Measurements from ENCODE around the gene MRC2. TPM values are rescaled to one million over a fixed set of nuclear protein-coding genes. Genes with fewer than 3 reads are reported as not detected.

Gene MRC2
- polyA plus RNA-seq, 1 of the 3 experiments (the other 2 are of a cell fraction) = 213 TPM

DNA sequence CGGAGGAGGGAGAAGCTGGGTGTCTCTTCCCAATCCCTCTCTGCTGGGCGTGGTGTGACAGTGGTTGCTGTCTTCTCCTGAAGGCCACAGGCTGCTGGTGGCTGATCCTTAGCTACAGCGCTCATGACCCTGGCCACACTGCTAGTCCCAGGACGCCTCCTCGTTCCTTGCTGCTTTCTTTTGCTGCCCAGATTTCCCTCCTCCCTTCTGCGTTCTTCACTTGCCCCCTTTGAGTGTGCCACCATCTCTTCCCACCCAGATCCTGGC lies 90.1 kb downstream of the MRC2 start:
- DNase-seq = no peak
- 97% methylated on average over 6 of the region's 6 CpGs for WGBS (ENCODE audit: low lambda C conversion rate)
- Histone ChIP-seq H3K36me3 (replicated peaks in 1 of 2; ENCODE audit: control insufficient read depth in 1 of 2, insufficient read depth in 2 of 2, low read length in 1 of 2) (peaks cover 0 to 7% of the 10 kb centered on the region in 2 experiments), H3K9ac (no peak overlapping the region), H3K27me3 (ENCODE audit: insufficient read depth) (no peaks in the 10 kb centered on the region), H3K4me1 (ENCODE audit: control insufficient read depth in 1 of 2, insufficient read depth in 2 of 2, low read depth in 1 of 2, low read length in 1 of 2) (peaks cover 4 to 11% of the 10 kb centered on the region in 2 experiments; a peak in 3 of 4 replicates), H3K4me2 (no peak overlapping the region), H3K27ac (ENCODE audit: low read depth in 2 of 2, low read length in 1 of 2) (no peak overlapping the region), H3F3A (replicated peaks; ENCODE audit: insufficient read depth) (peaks cover 6% of the 10 kb centered on the region), H3K4me3 (ENCODE audit: low read depth in 2 of 2, low read length in 1 of 2) (no peak overlapping the region), H3K79me2 (ENCODE audit: insufficient read depth) (no peaks in the 10 kb centered on the region), H4K20me1 (ENCODE audit: insufficient read depth) (no peaks in the 10 kb centered on the region), H3K9me2 (no peaks in the 10 kb centered on the region), H3K9me3 (0 out of 2 replicates have a peak, but pooled peaks cover 5% of the 10 kb centered on the region), H2AFZ (ENCODE audit: low read depth) (no peak overlapping the region)
- CTCF ChIA-PET = interaction anchor here (5.4 kb wide), 1 partner anchor 12 kb away, joined by 24 read pairs; no protein-coding TSS in a partner anchor
- POLR2A ChIA-PET = no interaction called here
- TF ChIP-seq NFIC (IDR thresholded peaks at IDR 0.05; ENCODE audit: borderline replicate concordance) (no peak), TAF1 (IDR thresholded peaks at IDR 0.05; ENCODE audit: borderline replicate concordance, low read depth, low read length) (no peak), SMC3 (IDR thresholded peaks at IDR 0.05; ENCODE audit: low read depth, low read length) (no peak), POLR2AphosphoS5 (IDR thresholded peaks at IDR 0.05; ENCODE audit: low read depth, low read length) (no peak), ELF1 (IDR thresholded peaks at IDR 0.05) (no peak), EZH2phosphoT487 (IDR thresholded peaks at IDR 0.05; ENCODE audit: borderline replicate concordance, low read depth) (no peak), MXI1 (IDR thresholded peaks at IDR 0.05; ENCODE audit: low read depth, low read length) (no peak), ZBTB33 (IDR thresholded peaks at IDR 0.05; ENCODE audit: borderline replicate concordance, low read depth) (no peak), EP300 (IDR thresholded peaks at IDR 0.05; ENCODE audit: borderline replicate concordance in 1 of 2, low read depth in 1 of 2, low read length in 1 of 2) (no peak), CTCF (IDR thresholded peaks at IDR 0.05) (no peak), IRF3 (IDR thresholded peaks at IDR 0.05; ENCODE audit: low read depth, low read length) (no peak), MEF2A (IDR thresholded peaks at IDR 0.05; ENCODE audit: borderline replicate concordance, low read depth) (no peak), RFX5 (IDR thresholded peaks at IDR 0.05; ENCODE audit: low read length) (no peak), CHD2 (IDR thresholded peaks at IDR 0.05; ENCODE audit: low read length, partially characterized antibody) (no peak), SIN3A (IDR thresholded peaks at IDR 0.05; ENCODE audit: borderline replicate concordance, low read depth, low read length) (no peak), YY1 (IDR thresholded peaks at IDR 0.05; ENCODE audit: low read depth) (no peak), JUND (IDR thresholded peaks at IDR 0.05) (no peak)
- TF ChIP-seq, protein P1, sequence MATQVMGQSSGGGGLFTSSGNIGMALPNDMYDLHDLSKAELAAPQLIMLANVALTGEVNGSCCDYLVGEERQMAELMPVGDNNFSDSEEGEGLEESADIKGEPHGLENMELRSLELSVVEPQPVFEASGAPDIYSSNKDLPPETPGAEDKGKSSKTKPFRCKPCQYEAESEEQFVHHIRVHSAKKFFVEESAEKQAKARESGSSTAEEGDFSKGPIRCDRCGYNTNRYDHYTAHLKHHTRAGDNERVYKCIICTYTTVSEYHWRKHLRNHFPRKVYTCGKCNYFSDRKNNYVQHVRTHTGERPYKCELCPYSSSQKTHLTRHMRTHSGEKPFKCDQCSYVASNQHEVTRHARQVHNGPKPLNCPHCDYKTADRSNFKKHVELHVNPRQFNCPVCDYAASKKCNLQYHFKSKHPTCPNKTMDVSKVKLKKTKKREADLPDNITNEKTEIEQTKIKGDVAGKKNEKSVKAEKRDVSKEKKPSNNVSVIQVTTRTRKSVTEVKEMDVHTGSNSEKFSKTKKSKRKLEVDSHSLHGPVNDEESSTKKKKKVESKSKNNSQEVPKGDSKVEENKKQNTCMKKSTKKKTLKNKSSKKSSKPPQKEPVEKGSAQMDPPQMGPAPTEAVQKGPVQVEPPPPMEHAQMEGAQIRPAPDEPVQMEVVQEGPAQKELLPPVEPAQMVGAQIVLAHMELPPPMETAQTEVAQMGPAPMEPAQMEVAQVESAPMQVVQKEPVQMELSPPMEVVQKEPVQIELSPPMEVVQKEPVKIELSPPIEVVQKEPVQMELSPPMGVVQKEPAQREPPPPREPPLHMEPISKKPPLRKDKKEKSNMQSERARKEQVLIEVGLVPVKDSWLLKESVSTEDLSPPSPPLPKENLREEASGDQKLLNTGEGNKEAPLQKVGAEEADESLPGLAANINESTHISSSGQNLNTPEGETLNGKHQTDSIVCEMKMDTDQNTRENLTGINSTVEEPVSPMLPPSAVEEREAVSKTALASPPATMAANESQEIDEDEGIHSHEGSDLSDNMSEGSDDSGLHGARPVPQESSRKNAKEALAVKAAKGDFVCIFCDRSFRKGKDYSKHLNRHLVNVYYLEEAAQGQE (IDR thresholded peaks at IDR 0.05; ENCODE audit: low read depth, low read length) = no peak
- TF ChIP-seq, protein P2, sequence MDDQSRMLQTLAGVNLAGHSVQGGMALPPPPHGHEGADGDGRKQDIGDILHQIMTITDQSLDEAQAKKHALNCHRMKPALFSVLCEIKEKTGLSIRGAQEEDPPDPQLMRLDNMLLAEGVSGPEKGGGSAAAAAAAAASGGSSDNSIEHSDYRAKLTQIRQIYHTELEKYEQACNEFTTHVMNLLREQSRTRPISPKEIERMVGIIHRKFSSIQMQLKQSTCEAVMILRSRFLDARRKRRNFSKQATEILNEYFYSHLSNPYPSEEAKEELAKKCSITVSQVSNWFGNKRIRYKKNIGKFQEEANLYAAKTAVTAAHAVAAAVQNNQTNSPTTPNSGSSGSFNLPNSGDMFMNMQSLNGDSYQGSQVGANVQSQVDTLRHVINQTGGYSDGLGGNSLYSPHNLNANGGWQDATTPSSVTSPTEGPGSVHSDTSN (IDR thresholded peaks at IDR 0.05) = no peak

All from SK-N-SH (cell line).